Lower lobe of right lung (tissue), 2 donors: ENCODE results near the gene LDLRAD4. TPM values are rescaled to one million over a fixed set of nuclear protein-coding genes. Genes with fewer than 3 reads are reported as not detected.
A peak's percentile ranks its signal among the peaks of the same experiment; 100 is the strongest.
"Not testable (repeated sequence)": the region's sequence is repeated elsewhere in the genome, so short reads cannot be mapped to it uniquely, and the experiment has no call there.

ENCODE experiments used
- ATAC-seq, 2 donors: fragments of 200-7000 bp; cut with Tn5 transposase; one replicate each; pipeline ENCODE4 v1.9.1; 2020 to 2022; ENCODE audit warnings: mild to moderate bottlenecking in 2 of 2, moderate library complexity in 2 of 2
- DNase-seq: peaks from one replicate; pipeline ENCODE4 v3.0.0-alpha.2; 2020
- H3K27ac ChIP-seq: fragments of 200-600 bp; one replicate; pipeline ENCODE4 v1.8.0; 2022
- H3K27me3 ChIP-seq: fragments of 200-600 bp; one replicate; pipeline ENCODE4 v1.8.0; 2022; ENCODE audit warnings: low read depth
- H3K36me3 ChIP-seq: fragments of 200-600 bp; one replicate; pipeline ENCODE4 v1.8.0; 2022; ENCODE audit warnings: mild to moderate bottlenecking
- H3K4me1 ChIP-seq: fragments of 200-600 bp; one replicate; pipeline ENCODE4 v1.8.0; 2022
- H3K4me3 ChIP-seq: fragments of 200-600 bp; one replicate; pipeline ENCODE4 v1.8.0; 2022; ENCODE audit warnings: mild to moderate bottlenecking
- H3K9me3 ChIP-seq: fragments of 200-600 bp; one replicate; pipeline ENCODE4 v1.8.0; 2022
- CTCF ChIP-seq: fragments of 200-600 bp; IDR thresholded peaks from one replicate; pipeline ENCODE4 v1.8.0; 2022; ENCODE audit warnings: antibody characterized with exemption, mild to moderate bottlenecking
- intact Hi-C: fragments of 100-400 bp; cut with DNase I; formaldehyde crosslinking; loops from one replicate; pipeline ENCODE4 v1.11.0; 2022
- total RNA-seq: library from RNA; stranded (reverse); fragmentation: NEBNext Ultra II Directional; extraction: Animal tissue kit (Norgen Biotek cat#: 25700); gene quantifications from one replicate; pipeline ENCODE4 v1.2.1, GENCODE V29; 2021
- donor health status: DM: no; HTN: yes; CAD: no; lungs with severe emphysema.

Gene LDLRAD4
- total RNA-seq, 1 donor from 2014 or later, result 24.6 TPM

- Histone ChIP-seq H3K36me3 (no peaks in the 10 kb centered on the region), H3K9me3 (no peaks in the 10 kb centered on the region), H3K27ac (peak overlapping the region; percentile 54), H3K4me1 (peaks cover 30% of the 10 kb centered on the region), H3K27me3 (no peaks in the 10 kb centered on the region), H3K4me3 (no peak overlapping the region)
- no peak for DNase-seq
- TF ChIP-seq CTCF, result no peak
- intact Hi-C loops, result no loop called here
- peak in 1 of 2 donors; percentile 9 for ATAC-seq
Observed at GRCh38 chr18:13260935-13261640, 42.5 kb downstream of the LDLRAD4 start.

GRCh38 chr18:13261661-13262357 is 43.2 kb downstream of the LDLRAD4 start:
- H3K27ac ChIP-seq, result no peak overlapping the region
- TF ChIP-seq CTCF, result no peak
- H3K4me1 ChIP-seq, result peaks cover 31% of the 10 kb centered on the region
- H3K9me3 ChIP-seq, result no peaks in the 10 kb centered on the region
- intact Hi-C loops, result no loop called here
- H3K36me3 ChIP-seq, result no peaks in the 10 kb centered on the region
- DNase-seq (no peak), ATAC-seq (peak in 1 of 2 donors; percentile 22)
- H3K27me3 ChIP-seq, result no peaks in the 10 kb centered on the region
- H3K4me3 ChIP-seq, result no peak overlapping the region

GRCh38 chr18:13262358-13262680 is 43.8 kb downstream of the LDLRAD4 start:
- H3K27ac ChIP-seq, DNase-seq: not testable (repeated sequence)
- peaks cover 36% of the 10 kb centered on the region for H3K4me1 ChIP-seq

GRCh38 chr18:13262839-13263691 is 44.5 kb downstream of the LDLRAD4 start:
- ATAC-seq (no peak), DNase-seq (no peak)
- TF ChIP-seq CTCF, result no peak
- H3K4me3 ChIP-seq, result no peak overlapping the region
- H3K4me1 ChIP-seq, result peaks cover 43% of the 10 kb centered on the region
- intact Hi-C loops, result no loop called here
- no peak overlapping the region for H3K27ac ChIP-seq
- no peaks in the 10 kb centered on the region for H3K9me3 ChIP-seq
- no peaks in the 10 kb centered on the region for H3K27me3 ChIP-seq
- H3K36me3 ChIP-seq, result no peaks in the 10 kb centered on the region

More at GRCh38 chr18:13262358-13262680, 43.8 kb downstream of the LDLRAD4 start:
- H3K9me3 ChIP-seq, H3K36me3 ChIP-seq, H3K27me3 ChIP-seq, H3K4me3 ChIP-seq, ATAC-seq, intact Hi-C loops: not testable (repeated sequence)

GRCh38 chr18:13264091-13265007 is 45.8 kb downstream of the LDLRAD4 start:
- Histone ChIP-seq H3K27me3 (no peaks in the 10 kb centered on the region), H3K36me3 (no peaks in the 10 kb centered on the region), H3K4me3 (no peak overlapping the region), H3K27ac (no peak overlapping the region), H3K4me1 (peaks cover 49% of the 10 kb centered on the region), H3K9me3 (no peaks in the 10 kb centered on the region)
- ATAC-seq (no peak), DNase-seq (no peak)
- intact Hi-C loops, result no loop called here
- TF ChIP-seq CTCF, result no peak
